Measurements from ENCODE around the gene CTRL. TPM values are rescaled to one million over a fixed set of nuclear protein-coding genes. Genes with fewer than 3 reads are reported as not detected.

The CTRL gene
- total and polyA plus RNA-seq, 4 donors = 1.0 to 2.5 (median 2.0) TPM; not detected in 1

DNA sequence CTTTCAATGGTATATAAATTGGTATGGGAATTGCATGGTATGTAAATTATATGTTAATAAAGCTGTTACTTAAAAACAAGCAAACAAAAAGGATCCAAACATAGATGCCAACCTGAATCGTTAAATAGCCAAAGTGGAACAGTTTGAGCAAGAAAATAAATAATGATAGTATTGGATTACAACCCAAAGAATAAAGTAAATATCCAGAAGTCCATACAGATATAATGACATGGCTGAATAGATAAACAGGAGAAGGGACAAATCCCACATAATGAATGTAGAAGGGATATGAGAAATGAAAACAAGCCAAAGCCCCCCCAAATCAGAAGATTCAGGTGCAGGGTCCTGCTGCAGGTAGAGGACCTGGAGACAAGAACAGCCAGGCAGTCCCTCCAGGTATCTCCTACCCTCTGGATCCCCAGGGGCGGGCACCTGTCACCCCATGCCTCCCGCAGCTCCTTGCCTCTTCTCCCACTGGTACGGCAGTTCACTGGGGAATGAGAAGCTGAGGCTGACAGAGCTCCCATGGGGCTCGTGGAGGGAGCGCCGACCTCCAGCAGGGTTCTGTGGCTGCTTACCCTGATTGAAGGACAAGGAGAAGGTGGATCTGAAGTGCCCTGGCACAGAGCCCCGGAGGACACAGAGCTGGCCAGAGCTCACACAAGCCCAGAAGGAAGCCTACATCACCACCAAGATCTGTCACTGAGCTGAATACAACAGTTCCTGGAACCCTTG, 22.1 kb upstream of the CTRL start:
- H3K27me3 ChIP-seq (ENCODE audit: control insufficient read depth in 3 of 3, insufficient read depth in 3 of 3, low read length in 2 of 3) = no peaks in the 10 kb centered on the region
- ATAC-seq (ENCODE audit: insufficient read depth, low FRiP score) (no peak), DNase-seq (no peak)
- H3K36me3 ChIP-seq (ENCODE audit: control insufficient read depth in 4 of 4, insufficient read depth in 4 of 4, low read length in 4 of 4) = peaks cover 19 to 55% (median 38%) of the 10 kb centered on the region in 4 donors
- H3K27ac ChIP-seq (ENCODE audit: low read depth in 1 of 2, low read length in 1 of 2) = no peak overlapping the region
- H3K9me3 ChIP-seq (ENCODE audit: control insufficient read depth in 4 of 4, insufficient read depth in 3 of 4, low read length in 3 of 4) = no peaks in the 10 kb centered on the region
- peaks cover 0 to 9% (median 2%) of the 10 kb centered on the region in 5 donors for H3K4me1 ChIP-seq (ENCODE audit: control insufficient read depth in 5 of 5, insufficient read depth in 5 of 5, low read length in 5 of 5)
- WGBS, 2 donors = 92 to 94% methylated on average over 8 of the region's 8 CpGs
- no peak overlapping the region for H3K9ac ChIP-seq (ENCODE audit: insufficient read depth in 1 of 2, low read length in 2 of 2)
- H3K4me3 ChIP-seq = no peak overlapping the region
- TF ChIP-seq, protein P1, sequence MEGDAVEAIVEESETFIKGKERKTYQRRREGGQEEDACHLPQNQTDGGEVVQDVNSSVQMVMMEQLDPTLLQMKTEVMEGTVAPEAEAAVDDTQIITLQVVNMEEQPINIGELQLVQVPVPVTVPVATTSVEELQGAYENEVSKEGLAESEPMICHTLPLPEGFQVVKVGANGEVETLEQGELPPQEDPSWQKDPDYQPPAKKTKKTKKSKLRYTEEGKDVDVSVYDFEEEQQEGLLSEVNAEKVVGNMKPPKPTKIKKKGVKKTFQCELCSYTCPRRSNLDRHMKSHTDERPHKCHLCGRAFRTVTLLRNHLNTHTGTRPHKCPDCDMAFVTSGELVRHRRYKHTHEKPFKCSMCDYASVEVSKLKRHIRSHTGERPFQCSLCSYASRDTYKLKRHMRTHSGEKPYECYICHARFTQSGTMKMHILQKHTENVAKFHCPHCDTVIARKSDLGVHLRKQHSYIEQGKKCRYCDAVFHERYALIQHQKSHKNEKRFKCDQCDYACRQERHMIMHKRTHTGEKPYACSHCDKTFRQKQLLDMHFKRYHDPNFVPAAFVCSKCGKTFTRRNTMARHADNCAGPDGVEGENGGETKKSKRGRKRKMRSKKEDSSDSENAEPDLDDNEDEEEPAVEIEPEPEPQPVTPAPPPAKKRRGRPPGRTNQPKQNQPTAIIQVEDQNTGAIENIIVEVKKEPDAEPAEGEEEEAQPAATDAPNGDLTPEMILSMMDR (IDR thresholded peaks at IDR 0.05; ENCODE audit: control extremely low read depth, extremely low read depth) = no peak

DNA sequence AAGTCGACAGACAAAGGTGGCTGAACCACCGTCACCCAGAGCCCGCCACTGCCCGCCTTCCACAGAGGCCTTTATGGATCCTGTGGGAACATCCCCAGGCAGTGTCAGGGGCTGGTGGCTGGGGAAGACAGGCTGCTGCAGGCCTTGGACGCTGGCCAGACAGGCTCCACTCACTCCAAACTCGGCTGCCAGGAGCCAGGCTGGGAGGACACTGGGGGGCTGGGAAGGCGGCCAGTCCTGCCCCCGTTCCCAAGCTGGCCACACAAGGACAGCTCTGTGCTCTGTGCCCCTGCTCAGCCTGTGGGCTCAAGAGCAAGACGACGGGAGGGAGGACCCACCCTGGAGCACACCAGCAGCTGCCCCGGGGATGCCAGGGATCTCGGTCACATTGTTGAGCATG, 19.8 kb upstream of the CTRL start:
- Histone ChIP-seq H3K9me3 (ENCODE audit: control insufficient read depth in 4 of 4, insufficient read depth in 3 of 4, low read length in 3 of 4) (no peaks in the 10 kb centered on the region), H3K4me3 (no peak overlapping the region), H3K27ac (ENCODE audit: low read depth in 1 of 2, low read length in 1 of 2) (peak overlapping the region; percentile 5 to 20), H3K27me3 (ENCODE audit: control insufficient read depth in 3 of 3, insufficient read depth in 3 of 3, low read length in 2 of 3) (no peaks in the 10 kb centered on the region), H3K36me3 (ENCODE audit: control insufficient read depth in 4 of 4, insufficient read depth in 4 of 4, low read length in 4 of 4) (peaks cover 19 to 68% (median 41%) of the 10 kb centered on the region in 4 donors), H3K4me1 (ENCODE audit: control insufficient read depth in 5 of 5, insufficient read depth in 5 of 5, low read length in 5 of 5) (peaks cover 0 to 9% (median 0%) of the 10 kb centered on the region in 5 donors), H3K9ac (ENCODE audit: insufficient read depth in 1 of 2, low read length in 2 of 2) (no peak overlapping the region)
- TF ChIP-seq, protein P1 (IDR thresholded peaks at IDR 0.05; ENCODE audit: control extremely low read depth, extremely low read depth) = no peak
- ATAC-seq (ENCODE audit: insufficient read depth, low FRiP score) (no peak), DNase-seq (peak; percentile 43 to 66 (median 43))
- 70 to 80% methylated on average over 12 of the region's 12 CpGs for WGBS, 2 donors

DNA sequence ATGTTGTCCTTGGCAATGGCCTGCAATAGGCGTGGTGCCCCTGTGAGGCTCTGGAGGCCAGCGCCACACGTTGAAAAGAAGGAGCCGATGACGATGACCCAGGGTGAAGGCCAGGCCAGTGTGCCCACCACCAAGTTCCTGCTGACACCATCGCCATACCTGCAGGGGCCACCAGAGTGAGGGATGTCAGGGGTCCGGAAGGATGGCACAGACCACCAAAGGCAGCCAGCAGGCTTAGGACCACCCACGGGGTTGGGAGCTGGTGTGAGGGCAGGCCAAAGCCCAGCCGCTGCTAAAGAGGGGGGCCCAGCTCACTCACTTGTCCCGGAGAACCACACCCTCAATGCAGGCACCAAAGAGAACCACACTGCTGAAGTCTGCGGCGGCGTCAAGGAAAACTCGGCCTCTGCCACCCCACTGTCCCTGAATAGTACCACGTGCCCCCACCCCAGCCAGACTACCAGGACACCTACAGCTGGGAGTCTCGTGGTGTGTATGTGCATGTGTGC, 18.7 kb upstream of the CTRL start:
- TF ChIP-seq, protein P1 (IDR thresholded peaks at IDR 0.05; ENCODE audit: control extremely low read depth, extremely low read depth) = no peak
- Histone ChIP-seq H3K9ac (ENCODE audit: insufficient read depth in 1 of 2, low read length in 2 of 2) (no peak overlapping the region), H3K36me3 (ENCODE audit: control insufficient read depth in 4 of 4, insufficient read depth in 4 of 4, low read length in 4 of 4) (peaks cover 19 to 79% (median 47%) of the 10 kb centered on the region in 4 donors), H3K4me1 (ENCODE audit: control insufficient read depth in 5 of 5, insufficient read depth in 5 of 5, low read length in 5 of 5) (peaks cover 0 to 9% (median 0%) of the 10 kb centered on the region in 5 donors), H3K9me3 (ENCODE audit: control insufficient read depth in 4 of 4, insufficient read depth in 3 of 4, low read length in 3 of 4) (no peaks in the 10 kb centered on the region), H3K27ac (ENCODE audit: low read depth in 1 of 2, low read length in 1 of 2) (no peak overlapping the region), H3K4me3 (no peak overlapping the region), H3K27me3 (ENCODE audit: control insufficient read depth in 3 of 3, insufficient read depth in 3 of 3, low read length in 2 of 3) (no peaks in the 10 kb centered on the region)
- 92% methylated on average over 16 of the region's 16 CpGs for WGBS, 2 donors
- no peak for DNase-seq
- ATAC-seq (ENCODE audit: insufficient read depth, low FRiP score) = no peak
